GM12874 (cell line): Measurements from ENCODE around the gene RHOU.

Experiments used
- CTCF ChIP-seq: IDR thresholded peaks from 2 replicates; pipeline ENCODE4 v1.5.1; 2011; ENCODE audit warnings: low read depth, mild to moderate bottlenecking, control low read depth, low read length, moderate library complexity; ENCODE audit not compliant: insufficient read depth

RHOU gene

GRCh38 chr1:228782662-228783417 lies 47.6 kb downstream of the RHOU start:
- TF ChIP-seq CTCF = no peak

- TF ChIP-seq CTCF = no peak
These were observed 48.2 kb downstream of the RHOU start for GRCh38 chr1:228783418-228784040.

GRCh38 chr1:228784181-228784580 lies 48.9 kb downstream of the RHOU start:
- TF ChIP-seq CTCF = no peak

GRCh38 chr1:228785366-228786330 lies 50.4 kb downstream of the RHOU start:
- no peak for TF ChIP-seq CTCF

- TF ChIP-seq CTCF = no peak
These were observed 51.3 kb downstream of the RHOU start for GRCh38 chr1:228786361-228787129.

GRCh38 chr1:228791791-228792190 lies 56.5 kb downstream of the RHOU start:
- TF ChIP-seq CTCF = no peak
